Karpas-422 (cell line): ENCODE results near the gene CDH15. TPM values are rescaled to one million over a fixed set of nuclear protein-coding genes. Genes with fewer than 3 reads are reported as not detected.

Source experiments
- DNase-seq: peaks from one replicate; pipeline ENCODE4 v3.0.0-alpha.2; 2015
- H2AFZ ChIP-seq: fragments of 200-600 bp; sonication (generic); 2 replicates; pipeline ENCODE4 v1.6.1; 2014; ENCODE audit warnings: antibody characterized with exemption, low read length, mixed read lengths
- H3K27ac ChIP-seq: fragments of 200-600 bp; sonication (generic); 2 replicates; pipeline ENCODE4 v1.5.1; 2014; ENCODE audit warnings: mild to moderate bottlenecking, low read length, moderate library complexity
- H3K27me3 ChIP-seq: fragments of 200-600 bp; sonication (generic); 2 replicates; pipeline ENCODE4 v1.6.1; 2014; ENCODE audit warnings: low read length, mixed read lengths
- H3K36me3 ChIP-seq: fragments of 200-600 bp; sonication (generic); 2 replicates; pipeline ENCODE4 v1.6.1; 2014; ENCODE audit warnings: low read length, mixed read lengths; ENCODE audit not compliant: insufficient read depth
- H3K4me1 ChIP-seq: fragments of 200-600 bp; sonication (generic); 2 replicates; pipeline ENCODE4 v1.6.1; 2014; ENCODE audit warnings: mild to moderate bottlenecking, low read length, mixed read lengths
- H3K4me2 ChIP-seq: fragments of 200-600 bp; sonication (generic); 2 replicates; pipeline ENCODE4 v1.6.1; 2014; ENCODE audit warnings: low read length, low read depth, mild to moderate bottlenecking; ENCODE audit not compliant: poor library complexity, severe bottlenecking
- H3K4me3 ChIP-seq: fragments of 200-600 bp; sonication (generic); 2 replicates; pipeline ENCODE4 v1.5.1; 2014; ENCODE audit warnings: mild to moderate bottlenecking, antibody characterized with exemption, low read length, mixed read lengths
- H3K79me2 ChIP-seq: fragments of 200-600 bp; sonication (generic); 2 replicates; pipeline ENCODE4 v1.6.1; 2014; ENCODE audit warnings: mild to moderate bottlenecking, low read length, mixed read lengths
- H3K9ac ChIP-seq: fragments of 200-600 bp; sonication (generic); 2 replicates; pipeline ENCODE4 v1.6.0; 2014; ENCODE audit warnings: low read length
- H3K9me2 ChIP-seq: fragments of 200-600 bp; sonication (generic), shearing (Covaris generic); replicated peaks from 2 replicates; pipeline ENCODE4 v1.6.0; 2014; ENCODE audit warnings: mild to moderate bottlenecking, low read length, moderate library complexity; ENCODE audit not compliant: insufficient read depth
- H3K9me3 ChIP-seq: fragments of 300-700, 200-600 bp; sonication (generic); 2 replicates; pipeline ENCODE4 v1.6.1; 2014; ENCODE audit warnings: low read length, mixed read lengths
- H4K20me1 ChIP-seq: fragments of 200-600 bp; sonication (generic); 2 replicates; pipeline ENCODE4 v1.6.1; 2014; ENCODE audit warnings: mild to moderate bottlenecking, antibody characterized with exemption, low read length, low read depth; ENCODE audit not compliant: insufficient read depth
- total RNA-seq: library from RNA; depleted of rRNA; stranded (reverse); fragments of >200 nt; shearing (Covaris generic); gene quantifications from 2 replicates; pipeline ENCODE4 v1.2.3, GENCODE V29; 2014; ENCODE audit warnings: low replicate concordance

The CDH15 gene
- total RNA-seq, 1 experiment from 2014 or later: not detected

GRCh38 chr16:89157778-89158177 is 13.8 kb upstream of the CDH15 start:
- DNase-seq: no peak
- Histone ChIP-seq H3K4me3 (no peak overlapping the region), H4K20me1 (no peaks in the 10 kb centered on the region), H3K27ac (no peak overlapping the region), H3K9ac (no peak overlapping the region), H3K4me1 (no peaks in the 10 kb centered on the region), H3K9me3 (no peaks in the 10 kb centered on the region; the same call in 1 of the 2 replicates), H2AFZ (no peak overlapping the region), H3K9me2 (no peaks in the 10 kb centered on the region), H3K36me3 (no peaks in the 10 kb centered on the region), H3K4me2 (no peak overlapping the region), H3K27me3 (no peaks in the 10 kb centered on the region), H3K79me2 (no peaks in the 10 kb centered on the region)

- Histone ChIP-seq H3K9me2 (no peaks in the 10 kb centered on the region), H4K20me1 (no peaks in the 10 kb centered on the region), H3K9me3 (no peaks in the 10 kb centered on the region; the same call in 1 of the 2 replicates), H3K9ac (no peak overlapping the region), H3K79me2 (no peaks in the 10 kb centered on the region), H3K4me3 (no peak overlapping the region), H2AFZ (no peak overlapping the region), H3K4me2 (no peak overlapping the region), H3K27ac (no peak overlapping the region), H3K27me3 (no peaks in the 10 kb centered on the region), H3K4me1 (no peaks in the 10 kb centered on the region), H3K36me3 (no peaks in the 10 kb centered on the region)
- DNase-seq: no peak
Observed at GRCh38 chr16:89159066-89159849, 12.3 kb upstream of the CDH15 start.

- H3K4me2 ChIP-seq: no peak overlapping the region
Observed at GRCh38 chr16:89159850-89160354, 11.6 kb upstream of the CDH15 start.

GRCh38 chr16:89160977-89161701 is 10.4 kb upstream of the CDH15 start:
- no peaks in the 10 kb centered on the region; the same call in 1 of the 2 replicates for H3K9me3 ChIP-seq
- no peak overlapping the region for H2AFZ ChIP-seq
- no peaks in the 10 kb centered on the region for H3K4me1 ChIP-seq
- DNase-seq: no peak
- H3K27ac ChIP-seq: no peak overlapping the region
- no peaks in the 10 kb centered on the region for H4K20me1 ChIP-seq
- H3K4me3 ChIP-seq: no peak overlapping the region
- H3K4me2 ChIP-seq: no peak overlapping the region
- no peaks in the 10 kb centered on the region for H3K9me2 ChIP-seq
- H3K27me3 ChIP-seq: no peaks in the 10 kb centered on the region
- H3K9ac ChIP-seq: no peak overlapping the region
- no peaks in the 10 kb centered on the region for H3K36me3 ChIP-seq
- no peaks in the 10 kb centered on the region for H3K79me2 ChIP-seq

More at GRCh38 chr16:89159850-89160354, 11.6 kb upstream of the CDH15 start:
- Histone ChIP-seq H3K4me3 (no peak overlapping the region), H3K27me3 (no peaks in the 10 kb centered on the region), H3K9me3 (no peaks in the 10 kb centered on the region; the same call in 1 of the 2 replicates), H3K36me3 (no peaks in the 10 kb centered on the region), H3K9me2 (no peaks in the 10 kb centered on the region), H3K9ac (no peak overlapping the region), H3K27ac (no peak overlapping the region), H2AFZ (no peak overlapping the region), H4K20me1 (no peaks in the 10 kb centered on the region), H3K4me1 (no peaks in the 10 kb centered on the region), H3K79me2 (no peaks in the 10 kb centered on the region)
- no peak for DNase-seq

- H3K4me3 ChIP-seq: no peak overlapping the region
- H3K27me3 ChIP-seq: no peaks in the 10 kb centered on the region
- no peaks in the 10 kb centered on the region; the same call in 1 of the 2 replicates for H3K9me3 ChIP-seq
- no peak overlapping the region for H3K27ac ChIP-seq
- H3K4me1 ChIP-seq: peaks cover under 1% of the 10 kb centered on the region; the same call in 1 of the 2 replicates
- H3K36me3 ChIP-seq: no peaks in the 10 kb centered on the region
- no peak for DNase-seq
- no peak overlapping the region for H3K9ac ChIP-seq
- H3K79me2 ChIP-seq: no peaks in the 10 kb centered on the region
- no peak overlapping the region for H2AFZ ChIP-seq
- H3K4me2 ChIP-seq: no peak overlapping the region
- peaks cover 5% of the 10 kb centered on the region; the same call in 1 of the 2 replicates for H4K20me1 ChIP-seq
- H3K9me2 ChIP-seq: no peaks in the 10 kb centered on the region
Observed at GRCh38 chr16:89161763-89162713, 9.5 kb upstream of the CDH15 start.

GRCh38 chr16:89163297-89163696 is 8.3 kb upstream of the CDH15 start:
- Histone ChIP-seq H3K27ac (no peak overlapping the region), H3K27me3 (no peaks in the 10 kb centered on the region), H3K9me2 (no peaks in the 10 kb centered on the region), H3K36me3 (no peaks in the 10 kb centered on the region), H3K79me2 (no peaks in the 10 kb centered on the region), H3K9ac (no peak overlapping the region), H3K4me1 (peaks cover 4% of the 10 kb centered on the region), H2AFZ (no peak overlapping the region), H4K20me1 (peaks cover 8% of the 10 kb centered on the region; the same call in 1 of the 2 replicates), H3K4me3 (no peak overlapping the region), H3K9me3 (no peaks in the 10 kb centered on the region; the same call in 1 of the 2 replicates), H3K4me2 (no peak overlapping the region)
- no peak for DNase-seq

- Histone ChIP-seq H3K36me3 (no peaks in the 10 kb centered on the region), H3K27me3 (no peaks in the 10 kb centered on the region), H4K20me1 (peaks cover 8% of the 10 kb centered on the region; the same call in 1 of the 2 replicates), H3K4me2 (no peak overlapping the region), H3K4me3 (no peak overlapping the region), H3K9me3 (no peaks in the 10 kb centered on the region; the same call in 1 of the 2 replicates), H3K4me1 (peaks cover 4% of the 10 kb centered on the region), H3K9ac (no peak overlapping the region), H3K27ac (no peak overlapping the region), H3K79me2 (no peaks in the 10 kb centered on the region), H2AFZ (no peak overlapping the region), H3K9me2 (no peaks in the 10 kb centered on the region)
- DNase-seq: no peak
Observed at GRCh38 chr16:89164436-89164835, 7.1 kb upstream of the CDH15 start.
